Measurements from ENCODE around the gene F11. TPM values are rescaled to one million over a fixed set of nuclear protein-coding genes. Genes with fewer than 3 reads are reported as not detected.

The F11 gene
- total RNA-seq, 1 experiment from 2014 or later: not detected

DNA sequence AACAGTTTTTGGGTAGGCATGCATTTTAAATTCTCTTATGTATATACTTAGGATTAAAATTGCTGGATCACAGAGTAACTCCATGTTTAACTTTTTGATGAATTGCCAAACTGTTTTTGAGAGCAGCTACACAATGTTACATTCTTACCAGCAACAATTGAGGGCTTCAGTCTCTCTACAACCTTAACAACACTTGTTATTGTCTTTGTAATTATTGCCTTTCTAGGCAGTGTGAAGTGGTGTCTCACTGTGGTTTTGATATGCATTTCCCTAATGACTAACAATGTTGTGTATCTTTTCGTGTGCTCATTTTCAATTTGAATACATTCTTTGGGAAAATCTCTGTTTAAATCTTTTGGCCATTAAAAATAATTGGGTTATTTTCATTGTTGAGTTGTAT lies 17.3 kb upstream of the F11 start:
- no peak overlapping the region for H3K4me3 ChIP-seq (ENCODE audit: low read length)
- intact Hi-C loops (cut with micrococcal nuclease): no loop called here
- ChIA-PET CTCF (no interaction called here), POLR2A (ENCODE audit: unreplicated experiment) (no interaction called here)
- no peaks in the 10 kb centered on the region for H3K36me3 ChIP-seq (ENCODE audit: low read depth, low read length)
- no peak for ATAC-seq
- peaks cover 21% of the 10 kb centered on the region for H3K27me3 ChIP-seq (ENCODE audit: low read length)
- no peak for DNase-seq
- no peaks in the 10 kb centered on the region for H3K9me3 ChIP-seq (ENCODE audit: low read length)
- no peak overlapping the region for H3K27ac ChIP-seq (ENCODE audit: low read length)
- no peaks in the 10 kb centered on the region for H3F3A ChIP-seq (ENCODE audit: low read length, unreplicated experiment)
- H3K79me2 ChIP-seq (ENCODE audit: low read length): no peaks in the 10 kb centered on the region
- no peaks in the 10 kb centered on the region for H3K9me2 ChIP-seq (replicated peaks; ENCODE audit: low read length)
- H3K9ac ChIP-seq (ENCODE audit: low read length): no peak overlapping the region
- no TSS peak for BruUV-seq (replicated peaks)
- H3K4me2 ChIP-seq (ENCODE audit: low read length): no peak overlapping the region
- no peaks in the 10 kb centered on the region for H3K4me1 ChIP-seq (ENCODE audit: insufficient read depth, low read length)
- no peak for TF ChIP-seq EZH2 (IDR thresholded peaks at IDR 0.05; ENCODE audit: low read length, unreplicated experiment)
- TF ChIP-seq CTCF (conservative IDR thresholded peaks at IDR 0.05; ENCODE audit: low read depth, low read length): no peak
- no peak for TF ChIP-seq EZH2phosphoT487 (IDR thresholded peaks at IDR 0.05; ENCODE audit: borderline replicate concordance, low read length)
- H2AFZ ChIP-seq (ENCODE audit: low read length): no peak overlapping the region
- no peaks in the 10 kb centered on the region for H4K20me1 ChIP-seq (ENCODE audit: low read length)

DNA sequence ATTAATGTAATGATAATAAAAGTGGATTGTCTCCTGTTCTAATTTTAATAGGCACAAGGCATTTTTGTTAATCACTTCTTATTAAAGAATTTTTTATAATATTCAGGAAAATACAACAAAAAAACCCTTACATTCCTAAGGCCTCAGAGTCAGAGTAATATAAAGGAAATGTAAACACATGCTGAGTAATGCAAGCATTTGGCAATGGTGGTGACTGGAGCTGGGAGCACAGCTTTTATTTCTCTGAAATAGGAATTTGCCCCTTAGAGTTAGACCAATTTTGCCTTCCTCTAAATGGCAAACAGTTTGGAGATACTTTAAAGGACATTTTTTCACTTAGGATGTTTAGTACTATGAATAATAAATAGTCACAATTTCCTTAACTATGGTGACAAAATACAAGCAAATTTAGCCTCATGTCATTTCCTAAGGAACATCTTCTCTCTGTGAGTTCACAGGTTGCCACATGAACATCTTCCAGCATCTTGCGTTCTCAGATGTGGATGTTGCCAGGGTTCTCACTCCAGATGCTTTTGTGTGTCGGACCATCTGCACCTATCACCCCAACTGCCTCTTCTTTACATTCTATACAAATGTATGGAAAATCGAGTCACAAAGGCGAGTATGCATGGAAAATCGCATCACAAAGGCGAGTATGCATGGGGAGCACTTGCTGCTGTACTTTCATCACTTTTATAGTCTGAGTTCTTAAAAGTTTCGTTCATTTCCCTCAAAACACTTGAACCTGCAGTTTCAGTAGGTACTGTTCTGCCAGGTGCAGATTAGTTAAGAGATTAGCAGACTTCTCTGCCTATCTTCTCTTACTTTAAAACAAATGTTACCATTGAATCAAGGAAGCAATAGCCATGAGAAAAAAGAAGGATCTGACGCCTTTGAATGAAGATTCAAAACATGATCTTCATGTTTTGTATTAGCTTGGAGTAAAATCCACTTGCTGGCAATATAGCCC lies 15.9 kb upstream of the F11 start:
- no peaks in the 10 kb centered on the region for H3F3A ChIP-seq (ENCODE audit: low read length, unreplicated experiment)
- TF ChIP-seq EZH2phosphoT487 (IDR thresholded peaks at IDR 0.05; ENCODE audit: borderline replicate concordance, low read length) (no peak), EZH2 (IDR thresholded peaks at IDR 0.05; ENCODE audit: low read length, unreplicated experiment) (no peak), CTCF (conservative IDR thresholded peaks at IDR 0.05; ENCODE audit: low read depth, low read length) (no peak)
- no peak overlapping the region for H3K27ac ChIP-seq (ENCODE audit: low read length)
- CTCF ChIA-PET: no interaction called here
- no peaks in the 10 kb centered on the region for H4K20me1 ChIP-seq (ENCODE audit: low read length)
- no peaks in the 10 kb centered on the region for H3K4me1 ChIP-seq (ENCODE audit: insufficient read depth, low read length)
- intact Hi-C loops (cut with micrococcal nuclease): no loop called here
- no peaks in the 10 kb centered on the region for H3K9me2 ChIP-seq (replicated peaks; ENCODE audit: low read length)
- no peaks in the 10 kb centered on the region for H3K79me2 ChIP-seq (ENCODE audit: low read length)
- no TSS peak for BruUV-seq (replicated peaks)
- no peaks in the 10 kb centered on the region for H3K36me3 ChIP-seq (ENCODE audit: low read depth, low read length)
- no peaks in the 10 kb centered on the region for H3K9me3 ChIP-seq (ENCODE audit: low read length)
- no peak overlapping the region for H2AFZ ChIP-seq (ENCODE audit: low read length)
- POLR2A ChIA-PET (ENCODE audit: unreplicated experiment): no interaction called here
- peaks cover 30% of the 10 kb centered on the region for H3K27me3 ChIP-seq (ENCODE audit: low read length)
- H3K4me3 ChIP-seq (ENCODE audit: low read length): no peak overlapping the region
- ATAC-seq (no peak; the same call in 1 of the 2 replicates), DNase-seq (peak; percentile 42)
- no peak overlapping the region for H3K4me2 ChIP-seq (ENCODE audit: low read length)
- H3K9ac ChIP-seq (ENCODE audit: low read length): no peak overlapping the region

DNA sequence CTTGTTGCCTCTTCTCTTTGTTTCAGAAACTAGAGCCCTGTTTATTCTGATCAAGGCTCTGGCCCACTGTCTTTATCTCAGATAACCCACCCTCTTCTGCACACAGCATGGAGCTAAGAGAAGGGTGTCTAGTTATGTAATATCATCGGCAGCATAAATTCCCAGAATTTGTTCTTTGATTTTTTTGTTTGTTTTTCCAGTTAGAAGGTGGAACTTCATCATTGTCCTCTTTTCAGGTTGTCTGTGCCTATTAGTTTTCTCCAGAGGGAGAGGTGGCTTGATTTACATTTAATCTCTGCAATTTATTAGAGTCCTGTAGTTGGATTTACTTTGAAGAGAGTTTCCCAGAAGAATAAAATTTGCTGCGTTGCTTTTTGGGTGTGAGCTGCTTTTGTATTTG lies 15.2 kb upstream of the F11 start:
- POLR2A ChIA-PET (ENCODE audit: unreplicated experiment): no interaction called here
- Histone ChIP-seq H3K79me2 (ENCODE audit: low read length) (no peaks in the 10 kb centered on the region), H3K27ac (ENCODE audit: low read length) (no peak overlapping the region), H4K20me1 (ENCODE audit: low read length) (no peaks in the 10 kb centered on the region), H3K27me3 (ENCODE audit: low read length) (peaks cover 37% of the 10 kb centered on the region), H3K9ac (ENCODE audit: low read length) (no peak overlapping the region), H3K4me2 (ENCODE audit: low read length) (no peak overlapping the region), H3K4me3 (ENCODE audit: low read length) (no peak overlapping the region), H3K9me2 (replicated peaks; ENCODE audit: low read length) (no peaks in the 10 kb centered on the region), H3K9me3 (ENCODE audit: low read length) (no peaks in the 10 kb centered on the region), H3K36me3 (ENCODE audit: low read depth, low read length) (no peaks in the 10 kb centered on the region), H3F3A (ENCODE audit: low read length, unreplicated experiment) (no peaks in the 10 kb centered on the region), H2AFZ (ENCODE audit: low read length) (no peak overlapping the region), H3K4me1 (ENCODE audit: insufficient read depth, low read length) (no peaks in the 10 kb centered on the region)
- ATAC-seq: no peak
- TF ChIP-seq CTCF (conservative IDR thresholded peaks at IDR 0.05; ENCODE audit: low read depth, low read length): no peak
- TF ChIP-seq EZH2phosphoT487 (IDR thresholded peaks at IDR 0.05; ENCODE audit: borderline replicate concordance, low read length): no peak
- no peak for TF ChIP-seq EZH2 (IDR thresholded peaks at IDR 0.05; ENCODE audit: low read length, unreplicated experiment)
- CTCF ChIA-PET: no interaction called here
- intact Hi-C loops (cut with micrococcal nuclease): no loop called here
- BruUV-seq (replicated peaks): no TSS peak
- DNase-seq: no peak

All from PC-3 (cell line).